Inferior parietal cortex (tissue), 1 donor: Measurements from ENCODE around the gene DUSP18.
A peak's percentile ranks its signal among the peaks of the same experiment; 100 is the strongest.
"Not testable (repeated sequence)": the region's sequence is repeated elsewhere in the genome, so short reads cannot be mapped to it uniquely, and the experiment has no call there.

Source experiments
- DNase-seq: peaks from one replicate; pipeline ENCODE4 v3.0.0-alpha.2; 2016; ENCODE audit errors: extremely low spot score

DUSP18 gene

GRCh38 chr22:30640361-30640760 is 27.3 kb downstream of the DUSP18 start:
- no peak for DNase-seq

GRCh38 chr22:30637701-30638114 is 30.0 kb downstream of the DUSP18 start:
- no peak for DNase-seq

- peak; percentile 15 for DNase-seq
Measured at GRCh38 chr22:30636226-30637077, 31.2 kb downstream of the DUSP18 start.

- DNase-seq: peak; percentile 77
Measured at GRCh38 chr22:30635273-30636225, 32.1 kb downstream of the DUSP18 start, which contains the start of gene SLC35E4. Gene SLC35E4 (plus strand): TSS chr22:30635781. CDS start chr22:30636451, 670 bp downstream.

- DNase-seq: peak; percentile 94
Measured at GRCh38 chr22:30634471-30635233, 33.0 kb downstream of the DUSP18 start.

GRCh38 chr22:30631469-30631868 is 36.2 kb downstream of the DUSP18 start:
- not testable (repeated sequence) for DNase-seq

- no peak for DNase-seq
Measured at GRCh38 chr22:30628491-30628890, 39.2 kb downstream of the DUSP18 start.

GRCh38 chr22:30627471-30627870 is 40.2 kb downstream of the DUSP18 start:
- DNase-seq: no peak

- DNase-seq: no peak
Measured at GRCh38 chr22:30626413-30626812, 41.3 kb downstream of the DUSP18 start.

GRCh38 chr22:30619909-30620308 is 47.8 kb downstream of the DUSP18 start:
- DNase-seq: not testable (repeated sequence)

- no peak for DNase-seq
Measured at GRCh38 chr22:30617819-30618218, 49.9 kb downstream of the DUSP18 start.

GRCh38 chr22:30615543-30615954 is 52.1 kb downstream of the DUSP18 start:
- no peak for DNase-seq

- DNase-seq: no peak
Measured at GRCh38 chr22:30614879-30615278, 52.8 kb downstream of the DUSP18 start.

GRCh38 chr22:30614268-30614667 is 53.4 kb downstream of the DUSP18 start:
- no peak for DNase-seq

- no peak for DNase-seq
Measured at GRCh38 chr22:30612789-30613188, 54.9 kb downstream of the DUSP18 start.
